Thyroid gland (tissue), 4 donors: ENCODE results near the gene EFCAB6.

Experiments used
- POLR2A ChIP-seq, 2 donors: fragments of 450-650 bp; IDR thresholded peaks; one replicate each; pipeline ENCODE4 v1.6.1; 2017; ENCODE audit warnings: antibody characterized with exemption in 2 of 2, mild to moderate bottlenecking in 2 of 2, moderate library complexity in 1 of 2
- TF ChIP-seq, protein P1 (sequence below), 6 experiments: fragments of 200-600 bp in 3 of 6; fragments of 450-650 bp in 3 of 6; sonication (generic) in 3 of 6; IDR thresholded peaks; one replicate each; pipeline ENCODE4 v1.5.1; 2016 to 2019; ENCODE audit warnings: antibody characterized with exemption in 6 of 6, mild to moderate bottlenecking in 2 of 6, inconsistent platforms in 1 of 6, moderate library complexity in 1 of 6

DNA sequence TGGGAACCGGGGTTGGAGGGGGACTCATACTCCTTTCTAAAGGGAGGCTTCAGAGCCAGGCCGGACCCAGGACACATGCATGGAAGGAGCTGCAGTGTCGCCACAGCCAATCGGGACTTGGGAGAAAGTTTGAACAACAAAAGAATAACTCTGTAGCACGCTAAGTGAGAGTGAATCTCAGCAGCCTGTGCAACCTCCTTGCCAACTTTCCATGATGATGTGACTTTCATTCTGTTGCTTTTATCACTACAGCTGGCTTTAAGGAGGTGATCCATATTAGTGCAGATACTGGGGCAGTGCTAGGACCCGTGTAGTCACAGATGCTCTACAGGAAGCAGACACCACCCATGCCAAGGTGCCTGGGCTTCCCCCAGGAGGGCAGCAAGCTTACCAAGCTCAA lies 243.0 kb downstream of the EFCAB6 start:
- TF ChIP-seq, protein P1, sequence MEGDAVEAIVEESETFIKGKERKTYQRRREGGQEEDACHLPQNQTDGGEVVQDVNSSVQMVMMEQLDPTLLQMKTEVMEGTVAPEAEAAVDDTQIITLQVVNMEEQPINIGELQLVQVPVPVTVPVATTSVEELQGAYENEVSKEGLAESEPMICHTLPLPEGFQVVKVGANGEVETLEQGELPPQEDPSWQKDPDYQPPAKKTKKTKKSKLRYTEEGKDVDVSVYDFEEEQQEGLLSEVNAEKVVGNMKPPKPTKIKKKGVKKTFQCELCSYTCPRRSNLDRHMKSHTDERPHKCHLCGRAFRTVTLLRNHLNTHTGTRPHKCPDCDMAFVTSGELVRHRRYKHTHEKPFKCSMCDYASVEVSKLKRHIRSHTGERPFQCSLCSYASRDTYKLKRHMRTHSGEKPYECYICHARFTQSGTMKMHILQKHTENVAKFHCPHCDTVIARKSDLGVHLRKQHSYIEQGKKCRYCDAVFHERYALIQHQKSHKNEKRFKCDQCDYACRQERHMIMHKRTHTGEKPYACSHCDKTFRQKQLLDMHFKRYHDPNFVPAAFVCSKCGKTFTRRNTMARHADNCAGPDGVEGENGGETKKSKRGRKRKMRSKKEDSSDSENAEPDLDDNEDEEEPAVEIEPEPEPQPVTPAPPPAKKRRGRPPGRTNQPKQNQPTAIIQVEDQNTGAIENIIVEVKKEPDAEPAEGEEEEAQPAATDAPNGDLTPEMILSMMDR (IDR thresholded peaks at IDR 0.05), result no peak
- no peak for TF ChIP-seq POLR2A (IDR thresholded peaks at IDR 0.05)
